Activated naive CD8-positive, alpha-beta T cell treated with anti-CD3 and anti-CD28 coated beads, Interleukin-2, amount 10 ng/mL, durations not matched to agents 7 days and 5 days (primary cell): ENCODE measurements around the gene ZNF428. TPM values are rescaled to one million over a fixed set of nuclear protein-coding genes. Genes with fewer than 3 reads are reported as not detected.
"Not testable (repeated sequence)": the region's sequence is repeated elsewhere in the genome, so short reads cannot be mapped to it uniquely, and the experiment has no call there.

Experiments used
- ATAC-seq: fragments of 150-1000 bp; cut with Tn5 transposase; one replicate; pipeline ENCODE4 v1.10.0; 2021; ENCODE audit warnings: low read depth, moderate library complexity
- POLR2A ChIA-PET: fragments of 350-600 bp; sonication (Branson Sonifier 250); formaldehyde crosslinking; loops from one replicate; lab custom pipeline; 2021; ENCODE audit warnings: antibody characterized with exemption; lab: Charles Lee
- DNase-seq: peaks from one replicate; pipeline ENCODE4 v3.0.0; 2021
- H3K27ac Mint-ChIP-seq: one replicate; pipeline ENCODE4 v1.8.0; 2022; ENCODE audit warnings: mild to moderate bottlenecking, mixed read lengths
- H3K27me3 Mint-ChIP-seq: one replicate; pipeline ENCODE4 v1.8.0; 2022; ENCODE audit warnings: mild to moderate bottlenecking, moderate library complexity, mixed read lengths
- H3K36me3 Mint-ChIP-seq: one replicate; pipeline ENCODE4 v1.8.0; 2021; ENCODE audit warnings: mild to moderate bottlenecking, mixed read lengths
- H3K4me1 Mint-ChIP-seq: one replicate; pipeline ENCODE4 v1.8.0; 2021; ENCODE audit warnings: mixed read lengths
- H3K4me3 Mint-ChIP-seq: one replicate; pipeline ENCODE4 v1.8.0; 2022; ENCODE audit warnings: mild to moderate bottlenecking, moderate library complexity, mixed read lengths
- H3K9me3 Mint-ChIP-seq: one replicate; pipeline ENCODE4 v1.8.0; 2021; ENCODE audit warnings: mixed read lengths
- total RNA-seq, 2 experiments: library from RNA; stranded (reverse); gene quantifications; one replicate each; pipeline ENCODE4 v1.2.3, GENCODE V29; 2021

The ZNF428 gene
- total RNA-seq, 2 experiments from 2014 or later, result 23.3 to 23.7 TPM

- DNase-seq (no peak), ATAC-seq (no peak)
- POLR2A ChIA-PET, result no interaction called here
- Mint-ChIP-seq H3K27ac (no peak overlapping the region), H3K4me3 (no peak overlapping the region), H3K27me3 (no peaks in the 10 kb centered on the region), H3K4me1 (peaks cover 31% of the 10 kb centered on the region), H3K9me3 (no peaks in the 10 kb centered on the region), H3K36me3 (peaks cover 10% of the 10 kb centered on the region)
These were observed 27.3 kb downstream of the ZNF428 start for GRCh38 chr19:43591904-43592772.

GRCh38 chr19:43589678-43590077 is 29.8 kb downstream of the ZNF428 start:
- DNase-seq, result no peak
- POLR2A ChIA-PET, result interaction anchor here (0.9 to 1.0 kb wide), 2 partner anchors 10 to 14 kb away, joined by 3 read pairs; no protein-coding TSS in a partner anchor
- Mint-ChIP-seq H3K27me3 (no peaks in the 10 kb centered on the region), H3K9me3 (no peaks in the 10 kb centered on the region), H3K4me3 (no peak overlapping the region), H3K36me3 (peaks cover 24% of the 10 kb centered on the region), H3K27ac (peak overlapping the region; percentile 68), H3K4me1 (peaks cover 21% of the 10 kb centered on the region)
- peak; percentile 53 for ATAC-seq

- peak overlapping the region; percentile 68 for H3K27ac Mint-ChIP-seq
- no peak for DNase-seq
These were observed 30.2 kb downstream of the ZNF428 start for GRCh38 chr19:43589277-43589676.

GRCh38 chr19:43587029-43587428 is 32.4 kb downstream of the ZNF428 start:
- ATAC-seq, H3K9me3 Mint-ChIP-seq, H3K27me3 Mint-ChIP-seq, H3K27ac Mint-ChIP-seq, DNase-seq, H3K4me3 Mint-ChIP-seq, POLR2A ChIA-PET: not testable (repeated sequence)
- H3K4me1 Mint-ChIP-seq, result peaks cover 22% of the 10 kb centered on the region
- peaks cover 27% of the 10 kb centered on the region for H3K36me3 Mint-ChIP-seq

More at GRCh38 chr19:43589277-43589676, 30.2 kb downstream of the ZNF428 start:
- Mint-ChIP-seq H3K36me3 (peaks cover 27% of the 10 kb centered on the region), H3K4me1 (peaks cover 24% of the 10 kb centered on the region), H3K4me3 (no peak overlapping the region), H3K27me3 (no peaks in the 10 kb centered on the region), H3K9me3 (no peaks in the 10 kb centered on the region)
- POLR2A ChIA-PET, result interaction anchor here (0.9 to 1.0 kb wide), 2 partner anchors 10 to 15 kb away, joined by 3 read pairs; no protein-coding TSS in a partner anchor
- no peak for ATAC-seq

DNA sequence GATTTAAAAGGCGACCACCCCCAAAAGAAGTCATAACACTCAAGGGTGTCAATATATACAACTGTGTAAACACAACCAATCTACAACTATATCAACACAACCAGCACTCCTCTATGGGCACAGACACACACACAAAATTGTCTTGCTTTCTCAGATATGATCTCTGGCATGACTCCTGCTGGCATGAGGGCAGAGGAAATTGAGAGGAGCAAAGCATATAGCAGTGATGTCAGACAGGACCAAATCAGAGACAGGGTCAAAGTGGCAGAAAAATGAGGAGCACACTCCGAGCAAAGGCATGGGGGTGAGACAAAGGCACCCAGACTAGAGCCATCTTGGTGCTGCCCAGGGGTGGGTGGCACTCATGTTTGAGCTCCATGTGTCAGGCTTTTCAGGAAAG is 33.1 kb downstream of the ZNF428 start:
- H3K36me3 Mint-ChIP-seq, result peaks cover 27% of the 10 kb centered on the region
- peaks cover 27% of the 10 kb centered on the region for H3K4me1 Mint-ChIP-seq
- no peaks in the 10 kb centered on the region for H3K9me3 Mint-ChIP-seq
- ATAC-seq (no peak), DNase-seq (no peak)
- peak overlapping the region; percentile 32 for H3K27ac Mint-ChIP-seq
- POLR2A ChIA-PET, result no interaction called here
- no peak overlapping the region for H3K4me3 Mint-ChIP-seq
- no peaks in the 10 kb centered on the region for H3K27me3 Mint-ChIP-seq

DNA sequence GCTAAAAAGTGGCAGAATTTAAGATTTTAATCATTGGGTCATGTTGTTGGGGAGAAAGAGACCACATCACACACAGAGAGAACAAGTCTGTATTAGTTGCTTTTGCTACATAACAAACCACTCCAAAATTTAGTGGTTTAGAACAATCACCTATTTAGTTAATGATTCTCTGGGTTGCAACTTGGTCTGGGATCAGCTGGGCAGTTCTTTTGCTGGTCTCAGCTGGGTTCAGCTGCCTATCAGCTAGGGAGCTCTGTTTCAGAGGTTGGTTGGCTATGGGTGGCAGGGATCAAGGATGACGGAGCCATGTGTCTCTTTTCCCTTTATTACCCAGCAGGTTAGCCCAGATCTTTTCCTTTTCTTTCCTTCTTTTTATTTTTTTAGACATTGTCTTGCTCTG is 34.9 kb downstream of the ZNF428 start:
- peaks cover 26% of the 10 kb centered on the region for H3K36me3 Mint-ChIP-seq
- no peak overlapping the region for H3K4me3 Mint-ChIP-seq

DNA sequence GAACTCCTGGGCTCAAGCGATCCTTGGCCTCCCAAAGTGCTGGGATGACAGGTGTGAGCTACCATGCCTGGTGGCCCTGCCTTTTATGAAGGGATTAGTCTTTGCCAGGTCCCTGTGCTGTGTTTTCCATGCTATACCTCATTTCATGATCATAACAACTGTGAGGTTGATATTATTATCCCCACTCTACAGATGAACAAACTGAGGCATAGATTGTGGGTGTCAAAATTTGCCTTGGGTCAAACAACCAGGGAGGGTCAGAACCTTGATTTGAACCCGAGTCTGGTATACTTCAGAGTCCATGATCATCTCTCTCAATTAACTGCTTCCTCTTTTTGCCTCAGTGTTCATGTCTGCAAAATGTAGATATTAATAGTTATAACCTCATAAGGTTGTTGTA is 36.9 kb downstream of the ZNF428 start:
- H3K36me3 Mint-ChIP-seq, result peaks cover 26% of the 10 kb centered on the region
- no peaks in the 10 kb centered on the region for H3K9me3 Mint-ChIP-seq
- no peak overlapping the region for H3K4me3 Mint-ChIP-seq
- no peak for DNase-seq
- no peak for ATAC-seq
- POLR2A ChIA-PET, result interaction anchor here (0.7 kb wide), 1 partner anchor 50 kb away, joined by 3 read pairs; the partner anchor contains the start of gene ZNF575
- no peak overlapping the region for H3K27ac Mint-ChIP-seq
- peaks cover 28% of the 10 kb centered on the region for H3K4me1 Mint-ChIP-seq
- H3K27me3 Mint-ChIP-seq, result no peaks in the 10 kb centered on the region

More for the DNA sequence above, 34.9 kb downstream of the ZNF428 start:
- DNase-seq, result no peak
- Mint-ChIP-seq H3K27me3 (no peaks in the 10 kb centered on the region), H3K9me3 (no peaks in the 10 kb centered on the region), H3K27ac (peak overlapping the region; percentile 88), H3K4me1 (peaks cover 25% of the 10 kb centered on the region)
- POLR2A ChIA-PET, result interaction anchor here (0.6 to 1.0 kb wide), 2 partner anchors 10 to 56 kb away, joined by 4 to 7 read pairs; no protein-coding TSS in a partner anchor
- ATAC-seq, result no peak

GRCh38 chr19:43581467-43581866 is 38.0 kb downstream of the ZNF428 start:
- DNase-seq (no peak), ATAC-seq (no peak)
- H3K9me3 Mint-ChIP-seq, result no peaks in the 10 kb centered on the region
- no peaks in the 10 kb centered on the region for H3K27me3 Mint-ChIP-seq
- H3K4me1 Mint-ChIP-seq, result peaks cover 30% of the 10 kb centered on the region
- H3K36me3 Mint-ChIP-seq, result peaks cover 26% of the 10 kb centered on the region
- POLR2A ChIA-PET, result interaction anchor here (1.0 kb wide), 1 partner anchor 38 kb away, joined by 3 read pairs; no protein-coding TSS in a partner anchor
- peak overlapping the region; percentile 96 for H3K27ac Mint-ChIP-seq
- H3K4me3 Mint-ChIP-seq, result peak overlapping the region; percentile 94

- H3K4me1 Mint-ChIP-seq, result peaks cover 31% of the 10 kb centered on the region
These were observed 40.6 kb downstream of the ZNF428 start for GRCh38 chr19:43578787-43579186.

DNA sequence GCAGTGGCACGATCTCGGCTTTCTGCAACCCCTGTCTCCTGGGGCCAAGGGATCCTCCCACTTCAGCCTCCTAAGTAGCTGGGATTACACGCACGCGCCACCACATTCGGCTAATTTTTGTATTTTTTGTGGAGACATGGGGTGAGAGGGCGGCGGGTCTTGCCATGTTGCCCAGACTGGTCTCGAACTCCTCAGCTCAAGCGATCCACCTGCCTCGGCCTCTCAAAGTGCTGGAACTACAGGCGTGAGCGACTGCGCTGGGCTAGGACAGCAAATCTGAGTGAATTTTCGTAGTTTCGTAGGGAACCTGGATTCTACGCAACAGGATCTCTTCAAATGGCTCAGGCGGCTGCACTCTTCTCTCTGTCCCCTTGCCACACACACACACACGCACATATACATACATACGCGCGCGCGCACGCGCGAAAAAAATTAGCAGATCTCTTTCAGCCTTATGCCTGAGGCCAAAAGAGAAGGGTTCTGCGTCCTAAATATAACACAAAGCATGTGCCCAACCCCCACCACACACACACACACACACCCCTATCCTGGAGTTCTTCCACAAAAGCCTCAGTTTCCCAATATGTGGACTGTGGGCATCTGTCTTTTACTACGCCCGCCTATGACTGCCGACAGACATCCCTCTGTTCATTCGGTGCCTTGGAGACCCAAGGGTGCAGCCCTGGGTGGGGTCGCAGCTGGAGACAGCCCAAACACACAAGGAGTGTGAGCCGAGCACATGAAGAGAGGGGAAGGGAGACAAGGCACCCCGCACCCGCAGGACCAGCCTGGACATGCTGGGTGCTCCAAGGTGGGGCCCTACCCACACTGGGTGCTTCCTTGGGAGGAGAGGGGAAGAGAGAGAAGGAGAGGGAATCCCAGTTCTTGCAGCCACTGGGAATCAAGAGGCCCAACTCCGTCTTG is 43.2 kb downstream of the ZNF428 start:
- peaks cover 29% of the 10 kb centered on the region for H3K4me1 Mint-ChIP-seq
- DNase-seq, result peak; percentile 36
- H3K9me3 Mint-ChIP-seq, result no peaks in the 10 kb centered on the region
- H3K27ac Mint-ChIP-seq, result peak overlapping the region; percentile 52
- POLR2A ChIA-PET, result interaction anchor here (1.2 to 3.1 kb wide), 2 partner anchors 20 kb away, joined by 5 to 45 read pairs; partner anchors contain the start of genes IRGQ and ZNF576
- no peak for ATAC-seq
- H3K27me3 Mint-ChIP-seq, result no peaks in the 10 kb centered on the region
- peak overlapping the region; percentile 53 for H3K4me3 Mint-ChIP-seq
- peaks cover 10% of the 10 kb centered on the region for H3K36me3 Mint-ChIP-seq

More at GRCh38 chr19:43578787-43579186, 40.6 kb downstream of the ZNF428 start:
- Mint-ChIP-seq H3K9me3 (no peaks in the 10 kb centered on the region), H3K27ac (peak overlapping the region; percentile 35), H3K27me3 (no peaks in the 10 kb centered on the region), H3K36me3 (peaks cover 10% of the 10 kb centered on the region), H3K4me3 (peak overlapping the region; percentile 94)
- POLR2A ChIA-PET, result no interaction called here
- DNase-seq (no peak), ATAC-seq (no peak)

DNA sequence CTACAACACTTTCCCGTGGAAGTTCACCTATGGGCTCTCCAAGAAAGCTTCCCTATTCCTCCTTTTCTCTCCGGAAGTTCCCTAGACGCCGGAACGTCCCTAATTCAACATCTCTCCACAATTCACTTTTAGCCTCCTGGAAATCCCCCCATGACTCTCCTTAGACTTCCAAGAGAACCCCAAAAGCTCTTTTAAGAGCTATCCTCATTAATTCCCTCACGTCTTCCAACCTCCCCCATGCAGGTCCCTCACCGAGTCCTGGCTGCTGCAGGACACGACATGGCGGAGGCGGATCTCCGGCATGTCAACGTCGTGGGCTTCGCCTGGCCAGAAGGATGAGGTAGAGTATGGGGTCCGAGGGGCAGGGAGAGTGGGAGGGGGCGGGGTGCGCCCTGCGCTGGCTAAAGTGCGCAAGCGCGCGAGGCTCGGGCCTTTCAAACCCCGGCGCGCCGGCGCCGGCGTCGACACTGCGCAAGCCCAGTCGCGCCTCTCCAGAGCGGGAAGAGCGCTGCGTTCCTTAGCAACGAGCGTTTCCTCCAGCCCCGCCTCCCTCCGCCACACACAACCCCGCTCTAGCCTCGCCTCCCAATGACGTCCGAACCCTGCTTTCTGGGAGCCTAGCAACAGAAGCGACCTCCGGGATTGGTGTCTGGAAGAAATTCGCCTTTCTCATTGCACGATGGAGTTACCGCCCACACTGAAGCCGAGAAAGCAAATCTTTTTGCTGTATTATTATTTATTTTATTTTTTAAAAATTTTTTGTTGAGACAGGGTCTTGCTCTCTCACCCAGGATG is 44.1 kb downstream of the ZNF428 start, which contains the start of the genes PINLYP and XRCC1:
TSS of gene PINLYP (plus strand) at position 646 of the 795 bp plus-strand sequence. CDS start 1,391 bp downstream, outside the sequence.
TSS of gene XRCC1 (minus strand) at position 372 of the 795 bp plus-strand sequence. CDS start at position 303, 69 bp downstream.
- POLR2A ChIA-PET, result interaction anchor here (1.2 to 3.1 kb wide), 4 partner anchors 10 to 21 kb away, joined by 3 to 45 read pairs (median 5); partner anchors contain the start of genes IRGQ and ZNF576
- Mint-ChIP-seq H3K4me3 (peak within 1 kb of the TSS; percentile 97), H3K36me3 (peaks cover 10% of the 10 kb centered on the region), H3K27ac (peak within 1 kb of the TSS; percentile 92), H3K27me3 (no peaks in the 10 kb centered on the region), H3K9me3 (no peaks in the 10 kb centered on the region), H3K4me1 (peaks cover 30% of the 10 kb centered on the region)
- ATAC-seq (peak; percentile 97), DNase-seq (peak; percentile 91)
